NK-92 (cell line): ENCODE data around the gene TUBA4B.
"Not testable (repeated sequence)": the region's sequence is repeated elsewhere in the genome, so short reads cannot be mapped to it uniquely, and the experiment has no call there.

ENCODE experiments used
- DNase-seq: peaks from one replicate; lab custom pipeline; 2025; ENCODE audit not compliant: unreplicated experiment; lab: John Stamatoyannopoulos, UW

TUBA4B gene

GRCh38 chr2:219247678-219248642 lies 5.1 kb upstream of the TUBA4B start:
- no peak for DNase-seq

- DNase-seq, result no peak
These were observed 4.2 kb upstream of the TUBA4B start for GRCh38 chr2:219248845-219249202.

GRCh38 chr2:219249203-219249980 lies 3.7 kb upstream of the TUBA4B start:
- no peak for DNase-seq

- DNase-seq, result no peak
These were observed 2.8 kb upstream of the TUBA4B start for GRCh38 chr2:219250049-219250781.

- no peak for DNase-seq
These were observed 1.4 kb upstream of the TUBA4B start for GRCh38 chr2:219251656-219252055.

GRCh38 chr2:219252084-219252483 lies 959 bp upstream of the TUBA4B start:
- no peak for DNase-seq

GRCh38 chr2:219252570-219252899 lies 508 bp upstream of the TUBA4B start:
- DNase-seq, result no peak

GRCh38 chr2:219253753-219254589 lies 928 bp downstream of the TUBA4B start, which contains the start of gene TUBA4A:
Gene TUBA4A, minus strand, starts transcription at chr2:219253918. Its CDS starts 60 bp downstream, at chr2:219253858.
- DNase-seq, result peak; percentile 52

- DNase-seq, result no peak
These were observed 1.7 kb downstream of the TUBA4B start for GRCh38 chr2:219254590-219255201.

GRCh38 chr2:219258942-219259341 lies 5.9 kb downstream of the TUBA4B start:
- not testable (repeated sequence) for DNase-seq

- no peak for DNase-seq
These were observed 8.2 kb downstream of the TUBA4B start for GRCh38 chr2:219261024-219261855.

GRCh38 chr2:219266232-219266631 lies 13.2 kb downstream of the TUBA4B start:
- no peak for DNase-seq

GRCh38 chr2:219266886-219267285 lies 13.8 kb downstream of the TUBA4B start:
- no peak for DNase-seq

- DNase-seq, result no peak
These were observed 15.3 kb downstream of the TUBA4B start for GRCh38 chr2:219268294-219268693.

- no peak for DNase-seq
These were observed 16.5 kb downstream of the TUBA4B start for GRCh38 chr2:219269362-219270054.

- no peak for DNase-seq
These were observed 17.0 kb downstream of the TUBA4B start for GRCh38 chr2:219270055-219270372.

GRCh38 chr2:219271021-219271420 lies 18.0 kb downstream of the TUBA4B start:
- DNase-seq, result no peak

GRCh38 chr2:219272356-219272755 lies 19.3 kb downstream of the TUBA4B start:
- DNase-seq, result no peak

GRCh38 chr2:219272995-219273394 lies 20.0 kb downstream of the TUBA4B start:
- no peak for DNase-seq
